ENCODE results near the gene DAAM1.

The DAAM1 gene

DNA sequence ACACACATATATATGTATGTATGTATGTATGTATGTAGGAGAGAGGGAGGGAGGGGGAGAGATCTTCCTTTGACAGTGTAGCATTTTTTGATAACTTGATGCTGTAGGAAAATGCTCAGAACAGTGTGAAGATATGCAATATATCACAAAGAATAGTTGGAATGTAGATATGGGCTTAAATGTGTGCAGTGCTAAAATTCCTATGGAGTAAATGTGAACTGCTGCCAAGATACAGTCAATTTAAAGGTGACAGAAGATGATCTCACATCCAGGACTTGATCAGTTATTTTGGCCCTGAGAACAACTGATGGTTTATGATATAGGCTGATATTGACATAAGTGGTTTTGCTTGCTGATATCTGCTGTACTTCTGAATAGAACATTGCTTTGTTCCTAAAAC lies 84.2 kb downstream of the DAAM1 start:
- no peak overlapping the region for H3K9ac ChIP-seq

GRCh38 chr14:59273737-59274136 lies 85.3 kb downstream of the DAAM1 start:
- H3K4me3 ChIP-seq (ENCODE audit: low read depth, low read length), result no peak overlapping the region
- no peaks in the 10 kb centered on the region for H3K27me3 ChIP-seq (ENCODE audit: control insufficient read depth, insufficient read depth, low read length)
- peaks cover 3% of the 10 kb centered on the region for H3K79me2 ChIP-seq
- H3K9ac ChIP-seq, result no peak overlapping the region
- H3K27ac ChIP-seq, result no peak overlapping the region
- no peak overlapping the region for H2AFZ ChIP-seq
- H3K36me3 ChIP-seq (ENCODE audit: control insufficient read depth, insufficient read depth, low read length), result no peaks in the 10 kb centered on the region
- TF ChIP-seq, protein P1, sequence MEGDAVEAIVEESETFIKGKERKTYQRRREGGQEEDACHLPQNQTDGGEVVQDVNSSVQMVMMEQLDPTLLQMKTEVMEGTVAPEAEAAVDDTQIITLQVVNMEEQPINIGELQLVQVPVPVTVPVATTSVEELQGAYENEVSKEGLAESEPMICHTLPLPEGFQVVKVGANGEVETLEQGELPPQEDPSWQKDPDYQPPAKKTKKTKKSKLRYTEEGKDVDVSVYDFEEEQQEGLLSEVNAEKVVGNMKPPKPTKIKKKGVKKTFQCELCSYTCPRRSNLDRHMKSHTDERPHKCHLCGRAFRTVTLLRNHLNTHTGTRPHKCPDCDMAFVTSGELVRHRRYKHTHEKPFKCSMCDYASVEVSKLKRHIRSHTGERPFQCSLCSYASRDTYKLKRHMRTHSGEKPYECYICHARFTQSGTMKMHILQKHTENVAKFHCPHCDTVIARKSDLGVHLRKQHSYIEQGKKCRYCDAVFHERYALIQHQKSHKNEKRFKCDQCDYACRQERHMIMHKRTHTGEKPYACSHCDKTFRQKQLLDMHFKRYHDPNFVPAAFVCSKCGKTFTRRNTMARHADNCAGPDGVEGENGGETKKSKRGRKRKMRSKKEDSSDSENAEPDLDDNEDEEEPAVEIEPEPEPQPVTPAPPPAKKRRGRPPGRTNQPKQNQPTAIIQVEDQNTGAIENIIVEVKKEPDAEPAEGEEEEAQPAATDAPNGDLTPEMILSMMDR (IDR thresholded peaks at IDR 0.05), result no peak
- no peaks in the 10 kb centered on the region for H3K9me3 ChIP-seq (ENCODE audit: control insufficient read depth, low read length)
- H3K4me2 ChIP-seq (ENCODE audit: low read length), result no peak overlapping the region
- H3K4me1 ChIP-seq, result peaks cover 47% of the 10 kb centered on the region

More for the DNA sequence above, 84.2 kb downstream of the DAAM1 start:
- H2AFZ ChIP-seq, result no peak overlapping the region
- peaks cover 42% of the 10 kb centered on the region for H3K4me1 ChIP-seq
- H3K27ac ChIP-seq, result no peak overlapping the region
- H3K4me3 ChIP-seq (ENCODE audit: low read depth, low read length), result no peak overlapping the region
- H3K9me3 ChIP-seq (ENCODE audit: control insufficient read depth, low read length), result no peaks in the 10 kb centered on the region
- H3K27me3 ChIP-seq (ENCODE audit: control insufficient read depth, insufficient read depth, low read length), result no peaks in the 10 kb centered on the region
- no peak overlapping the region for H3K4me2 ChIP-seq (ENCODE audit: low read length)
- no peaks in the 10 kb centered on the region for H3K36me3 ChIP-seq (ENCODE audit: control insufficient read depth, insufficient read depth, low read length)
- TF ChIP-seq, protein P1 (IDR thresholded peaks at IDR 0.05), result no peak
- peaks cover 3% of the 10 kb centered on the region for H3K79me2 ChIP-seq

DNA sequence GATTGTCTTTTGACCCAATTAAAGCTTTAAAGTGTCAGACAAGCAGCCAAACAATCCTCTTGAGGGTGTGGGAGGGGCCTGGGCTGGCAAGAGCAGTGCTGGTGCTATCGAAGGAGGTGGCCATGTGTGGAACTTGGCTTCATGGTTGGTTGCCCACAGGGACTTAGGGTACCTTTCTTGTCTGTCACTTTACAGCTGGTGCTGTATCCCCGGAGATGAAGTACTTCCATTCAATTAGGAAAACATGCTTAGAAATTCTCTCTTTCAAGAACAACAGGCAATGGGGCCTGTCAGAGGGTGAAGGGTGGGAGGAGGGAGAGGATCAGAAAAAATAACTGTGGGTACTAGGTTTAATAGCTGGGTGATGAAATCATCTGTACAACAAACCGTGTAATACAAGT lies 86.5 kb downstream of the DAAM1 start:
- Histone ChIP-seq H3K9me3 (ENCODE audit: control insufficient read depth, low read length) (no peaks in the 10 kb centered on the region), H3K9ac (no peak overlapping the region), H3K36me3 (ENCODE audit: control insufficient read depth, insufficient read depth, low read length) (no peaks in the 10 kb centered on the region), H3K4me3 (ENCODE audit: low read depth, low read length) (no peak overlapping the region), H3K4me1 (peaks cover 34% of the 10 kb centered on the region), H3K79me2 (peaks cover 3% of the 10 kb centered on the region), H3K27ac (peak overlapping the region; percentile 5), H2AFZ (no peak overlapping the region), H3K27me3 (ENCODE audit: control insufficient read depth, insufficient read depth, low read length) (no peaks in the 10 kb centered on the region), H3K4me2 (ENCODE audit: low read length) (no peak overlapping the region)
- TF ChIP-seq, protein P1 (IDR thresholded peaks at IDR 0.05), result no peak

DNA sequence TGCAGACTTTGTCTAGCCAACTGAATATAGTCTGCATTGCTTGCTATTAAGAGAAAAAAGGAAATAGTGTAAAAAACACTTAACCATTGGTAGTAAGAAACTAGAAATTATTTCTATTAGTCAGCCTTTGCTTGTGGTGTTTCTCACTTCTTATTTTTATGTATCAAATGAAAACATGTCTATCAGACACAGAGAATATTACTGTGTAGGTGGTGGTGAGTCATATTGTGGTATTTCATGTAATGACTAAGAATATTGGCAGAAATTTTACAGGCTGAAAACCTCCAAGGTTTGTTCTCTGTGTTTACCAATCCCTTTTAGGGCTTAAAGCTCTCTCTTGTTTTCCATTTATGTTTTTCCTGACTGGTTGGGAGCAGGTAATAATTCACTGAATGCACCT lies 87.2 kb downstream of the DAAM1 start:
- Histone ChIP-seq H3K4me1 (peaks cover 27% of the 10 kb centered on the region), H3K9ac (no peak overlapping the region), H3K27ac (peak overlapping the region; percentile 5)

DNA sequence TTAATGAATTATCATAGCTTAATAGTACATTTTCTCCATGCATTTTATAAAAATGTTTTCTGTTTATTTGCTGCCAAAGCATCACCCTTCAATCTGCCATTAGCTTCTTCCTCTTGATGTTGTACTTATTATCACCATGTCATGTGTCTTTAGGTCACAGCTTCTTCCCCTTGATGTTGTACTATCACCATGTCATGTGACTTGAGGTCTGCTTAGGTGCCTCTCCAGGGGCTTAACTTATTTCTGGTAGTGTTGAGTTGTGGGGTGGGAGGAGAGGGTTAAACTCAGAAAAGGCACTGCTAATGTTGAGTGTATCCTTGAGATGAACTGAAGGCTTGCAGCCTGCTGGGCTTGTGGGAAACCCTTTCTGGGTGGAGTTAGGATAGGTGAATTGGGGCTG lies 87.8 kb downstream of the DAAM1 start:
- Histone ChIP-seq H3K4me3 (ENCODE audit: low read depth, low read length) (no peak overlapping the region), H2AFZ (no peak overlapping the region), H3K9me3 (ENCODE audit: control insufficient read depth, low read length) (no peaks in the 10 kb centered on the region), H3K4me1 (peaks cover 25% of the 10 kb centered on the region), H3K4me2 (ENCODE audit: low read length) (no peak overlapping the region), H3K79me2 (peaks cover 7% of the 10 kb centered on the region), H3K27me3 (ENCODE audit: control insufficient read depth, insufficient read depth, low read length) (no peaks in the 10 kb centered on the region), H3K27ac (peak overlapping the region; percentile 5), H3K9ac (no peak overlapping the region), H3K36me3 (ENCODE audit: control insufficient read depth, insufficient read depth, low read length) (no peaks in the 10 kb centered on the region)
- TF ChIP-seq, protein P1 (IDR thresholded peaks at IDR 0.05), result no peak

More for the DNA sequence above, 87.2 kb downstream of the DAAM1 start:
- TF ChIP-seq, protein P1 (IDR thresholded peaks at IDR 0.05), result no peak
- Histone ChIP-seq H3K79me2 (peaks cover 3% of the 10 kb centered on the region), H3K4me2 (ENCODE audit: low read length) (no peak overlapping the region), H2AFZ (no peak overlapping the region), H3K36me3 (ENCODE audit: control insufficient read depth, insufficient read depth, low read length) (no peaks in the 10 kb centered on the region), H3K9me3 (ENCODE audit: control insufficient read depth, low read length) (no peaks in the 10 kb centered on the region), H3K4me3 (ENCODE audit: low read depth, low read length) (no peak overlapping the region), H3K27me3 (ENCODE audit: control insufficient read depth, insufficient read depth, low read length) (no peaks in the 10 kb centered on the region)
